K562 (cell line): ENCODE results near the gene HAUS6. TPM values are rescaled to one million over a fixed set of nuclear protein-coding genes. Genes with fewer than 3 reads are reported as not detected.

Experiments
- ATAC-seq: fragments of 200-7000 bp; cut with Tn5 transposase; 3 replicates; pipeline ENCODE4 v1.9.1; 2020; ENCODE audit warnings: moderate library complexity
- BruUV-seq: library from RNA; stranded (reverse); fragments of 400-500 nt; replicated peaks from 2 replicates; lab custom pipeline; 2021; lab: Mats Ljungman, UMichigan
- CTCF ChIA-PET: fragments of 300-600 bp; formaldehyde crosslinking; extraction: SDS; loops from one replicate; lab custom pipeline; 2021; ENCODE audit warnings: low intra/inter-chr PET ratio; lab: Yijun Ruan, JAX
- POLR2A ChIA-PET: fragments of 300-600, 350-650 bp; sonication (Branson Sonifier 250); formaldehyde crosslinking; extraction: SDS; loops from one replicate; lab custom pipeline; 2021; ENCODE audit warnings: antibody characterized with exemption, inconsistent platforms; lab: Yijun Ruan, JAX
- DNase-seq, 4 experiments: peaks; one replicate each; pipeline versions ENCODE4 v3.0.0 to v3.0.0-alpha.2; 2011 to 2018; ENCODE audit warnings: low spot score in 3 of 4, mixed read lengths in 3 of 4; ENCODE audit errors: extremely low read depth in 1 of 4
- FAIRE-seq: peaks from 2 replicates; lab custom pipeline; 2011; peaks lifted over from hg19 to GRCh38; lab: Jason Lieb, UNC
- H2AFZ ChIP-seq: 2 replicates; pipeline ENCODE4 v1.6.0; 2011; ENCODE audit warnings: low read depth, low read length, control low read depth, inconsistent platforms
- H3K27ac ChIP-seq: fragments of 200-600 bp; 3 replicates; pipeline ENCODE4 v1.8.0; 2011; ENCODE audit warnings: low read depth, mild to moderate bottlenecking, control low read depth, inconsistent platforms, low read length, moderate library complexity, mixed read lengths; ENCODE audit errors: extremely low read depth
- H3K27me3 ChIP-seq, 2 experiments: fragments of 300-600 bp in 1 of 2; 2 replicates in 1 of 2; 3 replicates in 1 of 2; pipeline versions ENCODE4 v1.6.0 to v1.8.0; 2011; ENCODE audit warnings: inconsistent platforms in 2 of 2, low read length in 2 of 2, mild to moderate bottlenecking in 1 of 2, mixed read lengths in 1 of 2, moderate library complexity in 1 of 2; ENCODE audit not compliant: control insufficient read depth in 2 of 2, insufficient read depth in 2 of 2
- H3K36me3 ChIP-seq: fragments of 300-600 bp; 3 replicates; pipeline ENCODE4 v1.8.0; 2011; ENCODE audit warnings: mild to moderate bottlenecking, low read length, inconsistent platforms; ENCODE audit not compliant: control insufficient read depth, insufficient read depth
- H3K4me1 ChIP-seq, 2 experiments: fragments of 200-600 bp in 1 of 2; replicated peaks in 1 of 2; 2 replicates in 1 of 2; 3 replicates in 1 of 2; pipeline versions ENCODE4 v1.5.1 to v1.8.0; 2011; ENCODE audit warnings: inconsistent platforms in 2 of 2, low read length in 2 of 2, mild to moderate bottlenecking in 1 of 2, mixed read lengths in 1 of 2, moderate library complexity in 1 of 2; ENCODE audit not compliant: control insufficient read depth in 2 of 2, insufficient read depth in 2 of 2
- H3K4me2 ChIP-seq: 2 replicates; pipeline ENCODE4 v1.6.1; 2011; ENCODE audit warnings: low read length, control low read depth, inconsistent platforms, mixed read lengths; ENCODE audit not compliant: insufficient read depth
- H3K4me3 ChIP-seq: fragments of 200-600 bp; sonication (generic), shearing (Covaris generic); 2 replicates; pipeline ENCODE4 v1.5.1; 2016; ENCODE audit warnings: control low read depth, inconsistent platforms
- H3K79me2 ChIP-seq: fragments of 200-600 bp; 3 replicates; pipeline ENCODE4 v1.8.0; 2011; ENCODE audit warnings: low read length, inconsistent platforms; ENCODE audit not compliant: control insufficient read depth, insufficient read depth
- H3K9ac ChIP-seq, 2 experiments: 2 replicates each; pipeline versions ENCODE4 v1.6.0 to v1.6.1; 2011; ENCODE audit warnings: low read depth in 2 of 2, low read length in 2 of 2, control low read depth in 1 of 2, inconsistent platforms in 1 of 2, mild to moderate bottlenecking in 1 of 2, mixed read lengths in 1 of 2; ENCODE audit not compliant: insufficient read depth in 1 of 2
- H3K9me1 ChIP-seq: one replicate; pipeline ENCODE4 v1.6.0; 2011; ENCODE audit warnings: inconsistent platforms, mild to moderate bottlenecking, low read length, moderate library complexity; ENCODE audit not compliant: control insufficient read depth, insufficient read depth
- H3K9me3 ChIP-seq: replicated peaks from 2 replicates; pipeline ENCODE4 v1.5.1; 2011; ENCODE audit warnings: low read depth, low read length, inconsistent platforms; ENCODE audit not compliant: control insufficient read depth, insufficient read depth
- H4K20me1 ChIP-seq: replicated peaks from 2 replicates; pipeline ENCODE4 v1.6.1; 2011; ENCODE audit warnings: low read length, inconsistent platforms, mixed read lengths; ENCODE audit not compliant: control insufficient read depth, insufficient read depth
- ARID1B ChIP-seq: fragments of 450-650 bp; IDR thresholded peaks from 2 replicates; pipeline ENCODE4 v1.6.1; 2016; ENCODE audit warnings: antibody characterized with exemption, mild to moderate bottlenecking, inconsistent platforms
- CLOCK ChIP-seq: fragments of 250-450 bp; sonication (Bioruptor Pico); IDR thresholded peaks from 2 replicates; pipeline ENCODE4 v1.4.0; 2020; ENCODE audit warnings: mild to moderate bottlenecking, moderate library complexity, borderline replicate concordance
- FOXA1 ChIP-seq: fragments of 450-650 bp; IDR thresholded peaks from 2 replicates; pipeline ENCODE4 v1.6.1; 2016; ENCODE audit warnings: mild to moderate bottlenecking, borderline replicate concordance
- FOXM1 ChIP-seq, 2 experiments: fragments of 450-650 bp in 1 of 2; sonication (generic) in 1 of 2; formaldehyde crosslinking in 1 of 2; IDR thresholded peaks; 2 replicates each; pipeline versions ENCODE4 v1.6.1 to v1.9.0; 2017 to 2022; ENCODE audit warnings: low read depth in 2 of 2, mild to moderate bottlenecking in 2 of 2, missing genetic modification reagents in 1 of 2, moderate library complexity in 1 of 2
- HEY1 ChIP-seq: fragments of 250-450 bp; sonication (Bioruptor Pico); IDR thresholded peaks from 2 replicates; pipeline ENCODE4 v1.5.0; 2020; ENCODE audit warnings: mild to moderate bottlenecking, moderate library complexity, borderline replicate concordance
- LARP7 ChIP-seq: fragments of 450-650 bp; IDR thresholded peaks from 2 replicates; pipeline ENCODE4 v1.6.1; 2016
- MAFG ChIP-seq: fragments of 450-650 bp; conservative IDR thresholded peaks from 2 replicates; pipeline ENCODE4 v1.6.1; 2016; ENCODE audit warnings: missing genetic modification characterization, missing compliant biosample characterization
- NR2C2 ChIP-seq, 2 experiments: fragments of 200-800 bp in 1 of 2; sonication (Bioruptor generic) in 1 of 2; sonication (generic) in 1 of 2; formaldehyde crosslinking in 1 of 2; IDR thresholded peaks; 2 replicates each; pipeline versions ENCODE4 v1.6.1 to v1.8.0; 2016 to 2022; ENCODE audit warnings: mild to moderate bottlenecking in 1 of 2, missing compliant biosample characterization in 1 of 2, missing genetic modification characterization in 1 of 2, missing genetic modification reagents in 1 of 2
- RBBP5 ChIP-seq: fragments of 200-600 bp; sonication (generic); IDR thresholded peaks from 2 replicates; pipeline ENCODE4 v1.6.1; 2012; ENCODE audit warnings: borderline replicate concordance, mild to moderate bottlenecking, low read length, control low read depth, inconsistent platforms; ENCODE audit not compliant: insufficient read depth, poor library complexity, severe bottlenecking
- SIN3B ChIP-seq: fragments of 450-650 bp; IDR thresholded peaks from 2 replicates; pipeline ENCODE4 v1.6.1; 2017; ENCODE audit warnings: low read depth, mild to moderate bottlenecking, moderate library complexity
- U2AF2 ChIP-seq: fragments of 200-400 bp; formaldehyde crosslinking; optimal IDR thresholded peaks from 2 replicates; pipeline ENCODE3; 2017; ENCODE audit warnings: low read depth, mild to moderate bottlenecking, low read length
- ZNF232 ChIP-seq: sonication (generic); formaldehyde crosslinking; IDR thresholded peaks from 2 replicates; pipeline ENCODE4 v1.8.0; 2022; ENCODE audit warnings: mild to moderate bottlenecking, missing genetic modification reagents
- ZNF561 ChIP-seq: fragments of 450-650 bp; formaldehyde crosslinking; conservative IDR thresholded peaks from 2 replicates; pipeline ENCODE4 v1.4.0; 2020; ENCODE audit warnings: mild to moderate bottlenecking, moderate library complexity
- ZNF778 ChIP-seq: fragments of 450-650 bp; formaldehyde crosslinking; IDR thresholded peaks from 2 replicates; pipeline ENCODE4 v1.4.0; 2020; ENCODE audit warnings: mild to moderate bottlenecking, moderate library complexity
- WGBS: fragments of 100-300 bp; shearing (Covaris generic); methylation state at CpG from one replicate; pipeline ENCODE4 v1.1.6; 2016; ENCODE audit warnings: low coverage, mixed read lengths; ENCODE audit not compliant: insufficient coverage; ENCODE audit errors: missing lambda C conversion rate; 5-methylcytosine and 5-hydroxymethylcytosine counted together
- in situ Hi-C: fragments of 300-500 bp; cut with MboI; formaldehyde crosslinking; loops from 4 replicates; pipeline ENCODE4 v1.15.0; 2018; ENCODE audit warnings: inconsistent platforms, mixed read lengths
- intact Hi-C: fragments of 100-400 bp; cut with micrococcal nuclease; formaldehyde crosslinking; loops from 2 replicates; pipeline ENCODE4 v1.14.2; 2022
- polyA plus RNA-seq, 8 experiments: library from polyadenylated mRNA; depleted of rRNA in 4 of 8; stranded (reverse) in 5 of 8; unstranded in 3 of 8; fragments of >200 nt; fragmentation: Nextera tagmentation in 2 of 8; fragmentation: Illumina TruSeq in 1 of 8; extraction: Ambion mirVana in 2 of 8; extraction: Trizol in 1 of 8; gene quantifications; 2 replicates each; pipeline versions ENCODE4 v1.2.1 to v1.2.3, GENCODE V29; 2011 to 2014; ENCODE audit warnings: inconsistent platforms in 1 of 8, missing spikeins in 1 of 8
- total RNA-seq, 7 experiments: library from RNA; depleted of rRNA in 6 of 7; stranded (reverse); fragments of >200 nt in 6 of 7; fragmentation: Illumina TruSeq in 2 of 7; extraction: Trizol in 2 of 7; gene quantifications; 2 replicates each; pipeline versions ENCODE4 v1.2.1 to v1.2.3, GENCODE V29; 2011 to 2021; ENCODE audit warnings: low replicate concordance in 1 of 7
- TF ChIP-seq, protein P1 (sequence below): fragments of 250-450 bp; sonication (Bioruptor Pico); IDR thresholded peaks from 2 replicates; pipeline ENCODE4 v1.5.0; 2021; ENCODE audit warnings: mild to moderate bottlenecking, borderline replicate concordance
- TF ChIP-seq, protein P2 (sequence below): sonication (generic); formaldehyde crosslinking; IDR thresholded peaks from 2 replicates; pipeline ENCODE4 v1.5.0; 2020; ENCODE audit warnings: missing genetic modification reagents

HAUS6 gene
- total and polyA plus RNA-seq, 9 of the 15 experiments (the other 6 are each of a cell fraction or from before 2014, with no cell fraction given) = 10.2 to 31.7 (median 23.1) TPM

- no peak for TF ChIP-seq RBBP5
Measured at GRCh38 chr9:19145881-19146280, 43.2 kb upstream of the HAUS6 start (continued).

DNA sequence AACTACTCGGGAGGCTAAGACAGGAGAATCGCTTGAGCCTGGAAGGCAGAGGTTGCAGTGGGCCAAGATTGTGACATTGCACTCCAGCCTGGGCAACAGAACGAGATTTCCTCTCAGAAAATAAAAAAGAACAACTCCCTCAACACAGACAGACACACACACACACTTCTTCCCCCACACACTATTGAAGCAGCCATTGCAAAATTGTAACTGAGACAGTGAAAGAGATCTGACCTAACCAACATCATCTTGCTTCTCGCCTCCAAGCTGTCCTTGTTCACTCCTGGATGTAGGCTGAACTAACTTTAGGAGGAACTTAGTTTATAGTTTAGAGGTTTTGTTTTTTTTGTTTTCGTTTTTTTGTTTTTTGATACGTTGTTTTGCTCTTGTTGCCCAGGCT, 37.6 kb upstream of the HAUS6 start:
- FAIRE-seq (no peak), ATAC-seq (no peak), DNase-seq (no peak)
- H3K27ac ChIP-seq = no peak overlapping the region
- H4K20me1 ChIP-seq = no peaks in the 10 kb centered on the region
- no peaks in the 10 kb centered on the region for H3K79me2 ChIP-seq
- H3K4me1 ChIP-seq = peaks cover 0 to 5% of the 10 kb centered on the region in 2 experiments; a peak in 3 of 5 replicates
- ChIA-PET CTCF (no interaction called here), POLR2A (no interaction called here)
- no peak for TF ChIP-seq ZNF561 (CRISPR knock-in tag)
- no peak for TF ChIP-seq LARP7
- TF ChIP-seq, protein P1, sequence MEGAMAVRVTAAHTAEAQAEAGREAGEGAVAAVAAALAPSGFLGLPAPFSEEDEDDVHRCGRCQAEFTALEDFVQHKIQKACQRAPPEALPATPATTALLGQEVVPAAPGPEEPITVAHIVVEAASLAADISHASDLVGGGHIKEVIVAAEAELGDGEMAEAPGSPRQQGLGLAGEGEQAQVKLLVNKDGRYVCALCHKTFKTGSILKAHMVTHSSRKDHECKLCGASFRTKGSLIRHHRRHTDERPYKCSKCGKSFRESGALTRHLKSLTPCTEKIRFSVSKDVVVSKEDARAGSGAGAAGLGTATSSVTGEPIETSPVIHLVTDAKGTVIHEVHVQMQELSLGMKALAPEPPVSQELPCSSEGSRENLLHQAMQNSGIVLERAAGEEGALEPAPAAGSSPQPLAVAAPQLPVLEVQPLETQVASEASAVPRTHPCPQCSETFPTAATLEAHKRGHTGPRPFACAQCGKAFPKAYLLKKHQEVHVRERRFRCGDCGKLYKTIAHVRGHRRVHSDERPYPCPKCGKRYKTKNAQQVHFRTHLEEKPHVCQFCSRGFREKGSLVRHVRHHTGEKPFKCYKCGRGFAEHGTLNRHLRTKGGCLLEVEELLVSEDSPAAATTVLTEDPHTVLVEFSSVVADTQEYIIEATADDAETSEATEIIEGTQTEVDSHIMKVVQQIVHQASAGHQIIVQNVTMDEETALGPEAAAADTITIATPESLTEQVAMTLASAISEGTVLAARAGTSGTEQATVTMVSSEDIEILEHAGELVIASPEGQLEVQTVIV (CRISPR knock-in tag) = no peak
- TF ChIP-seq, protein P2, sequence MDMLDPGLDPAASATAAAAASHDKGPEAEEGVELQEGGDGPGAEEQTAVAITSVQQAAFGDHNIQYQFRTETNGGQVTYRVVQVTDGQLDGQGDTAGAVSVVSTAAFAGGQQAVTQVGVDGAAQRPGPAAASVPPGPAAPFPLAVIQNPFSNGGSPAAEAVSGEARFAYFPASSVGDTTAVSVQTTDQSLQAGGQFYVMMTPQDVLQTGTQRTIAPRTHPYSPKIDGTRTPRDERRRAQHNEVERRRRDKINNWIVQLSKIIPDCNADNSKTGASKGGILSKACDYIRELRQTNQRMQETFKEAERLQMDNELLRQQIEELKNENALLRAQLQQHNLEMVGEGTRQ = no peak
- TF ChIP-seq NR2C2 (CRISPR knock-in tag; IDR thresholded peaks at IDR 0.05) = no peak
- no peak for TF ChIP-seq NR2C2 (tag; IDR thresholded peaks at IDR 0.05)
- no peak for TF ChIP-seq HEY1 (CRISPR knock-in tag)
- TF ChIP-seq ZNF778 (CRISPR knock-in tag) = no peak
- TF ChIP-seq MAFG (tag) = no peak
- no peak for TF ChIP-seq SIN3B
- no peak for TF ChIP-seq FOXM1 (IDR thresholded peaks at IDR 0.05; ENCODE audit: low read depth)
- TF ChIP-seq FOXM1 (CRISPR knock-in tag; IDR thresholded peaks at IDR 0.05; ENCODE audit: low read depth) = no peak
- no peak for TF ChIP-seq FOXA1
- no peak for TF ChIP-seq ZNF232 (CRISPR knock-in tag)
- TF ChIP-seq ARID1B = no peak
- TF ChIP-seq U2AF2 = no peak
- no peak for TF ChIP-seq CLOCK (CRISPR knock-in tag)
- no TSS peak for BruUV-seq
- H3K9me3 ChIP-seq = no peaks in the 10 kb centered on the region
- H3K4me3 ChIP-seq = no peak overlapping the region
- no peaks in the 10 kb centered on the region for H3K36me3 ChIP-seq
- intact Hi-C loops = no loop called here
- 47% methylated on average over 3 of the region's 6 CpGs for WGBS
- H2AFZ ChIP-seq = no peak overlapping the region
- no peaks in the 10 kb centered on the region for H3K9me1 ChIP-seq
- no peak overlapping the region for H3K9ac ChIP-seq
- H3K4me2 ChIP-seq = no peak overlapping the region
- in situ Hi-C loops = no loop called here
- H3K27me3 ChIP-seq = no peaks in the 10 kb centered on the region
